ENCODE data around the gene OR1I1.

OR1I1 gene

GRCh38 chr19:15118789-15119494 lies 36.9 kb downstream of the OR1I1 start:
- DNase-seq (ENCODE audit: low spot score): no peak

- DNase-seq (ENCODE audit: low spot score): no peak
Observed at GRCh38 chr19:15120135-15121026, 38.4 kb downstream of the OR1I1 start.

- DNase-seq (ENCODE audit: low spot score): no peak
Observed at GRCh38 chr19:15122331-15123030, 40.5 kb downstream of the OR1I1 start.

- no peak for DNase-seq (ENCODE audit: low spot score)
Observed at GRCh38 chr19:15123031-15123890, 41.2 kb downstream of the OR1I1 start.

- DNase-seq (ENCODE audit: low spot score): no peak
Observed at GRCh38 chr19:15123900-15124299, 41.9 kb downstream of the OR1I1 start.

- DNase-seq (ENCODE audit: low spot score): no peak
Observed at GRCh38 chr19:15124572-15125231, 42.7 kb downstream of the OR1I1 start.

GRCh38 chr19:15125232-15126067 lies 43.4 kb downstream of the OR1I1 start:
- peak; percentile 99 for DNase-seq (ENCODE audit: low spot score)

- no peak for DNase-seq (ENCODE audit: low spot score)
Observed at GRCh38 chr19:15126131-15126910, 44.3 kb downstream of the OR1I1 start.

GRCh38 chr19:15128162-15128770 lies 46.3 kb downstream of the OR1I1 start:
- no peak for DNase-seq (ENCODE audit: low spot score)

- DNase-seq (ENCODE audit: low spot score): no peak
Observed at GRCh38 chr19:15129856-15130585, 48.0 kb downstream of the OR1I1 start.

GRCh38 chr19:15136234-15136954 lies 54.4 kb downstream of the OR1I1 start:
- no peak for DNase-seq (ENCODE audit: low spot score)

- DNase-seq (ENCODE audit: low spot score): no peak
Observed at GRCh38 chr19:15137777-15138176, 55.8 kb downstream of the OR1I1 start.

- DNase-seq (ENCODE audit: low spot score): no peak
Observed at GRCh38 chr19:15138427-15138826, 56.4 kb downstream of the OR1I1 start.

- DNase-seq (ENCODE audit: low spot score): no peak
Observed at GRCh38 chr19:15141143-15141542, 59.1 kb downstream of the OR1I1 start.

GRCh38 chr19:15142313-15142712 lies 60.3 kb downstream of the OR1I1 start:
- DNase-seq (ENCODE audit: low spot score): no peak

All from ecto neural progenitor cell (in vitro differentiated cells).